IMR-90 (cell line): ENCODE measurements around the gene SP140L. TPM values are rescaled to one million over a fixed set of nuclear protein-coding genes. Genes with fewer than 3 reads are reported as not detected.
A peak's percentile ranks its signal among the peaks of the same experiment; 100 is the strongest.

Experiments used
- ATAC-seq: fragments of 200-7000 bp; cut with Tn5 transposase; 2 replicates; pipeline ENCODE4 v1.9.1; 2020; ENCODE audit warnings: low read depth, mild to moderate bottlenecking, moderate library complexity
- BruUV-seq: library from RNA; stranded (reverse); fragments of 400-500 nt; replicated peaks from 2 replicates; lab custom pipeline; 2021; lab: Mats Ljungman, UMichigan
- CTCF ChIA-PET: fragments of 300-600 bp; formaldehyde crosslinking; extraction: SDS; loops from one replicate; lab custom pipeline; 2021; ENCODE audit warnings: antibody characterized with exemption; lab: Yijun Ruan, JAX
- POLR2A ChIA-PET: fragments of 300-600 bp; sonication (Branson Sonifier 250); formaldehyde crosslinking; loops from one replicate; lab custom pipeline; 2022; ENCODE audit warnings: antibody characterized with exemption; ENCODE audit not compliant: unreplicated experiment; lab: Charles Lee
- DNase-seq: peaks from one replicate; pipeline ENCODE4 v3.0.0; 2013
- H2AFZ ChIP-seq: replicated peaks from 2 replicates; pipeline ENCODE3; 2013; ENCODE audit warnings: low read length, mild to moderate bottlenecking; ENCODE audit not compliant: poor library complexity
- H2AK5ac ChIP-seq: 2 replicates; pipeline ENCODE4 v1.6.1; 2013; ENCODE audit warnings: low read depth, low read length, inconsistent platforms
- H2AK9ac ChIP-seq: replicated peaks from 2 replicates; pipeline ENCODE3; 2013; ENCODE audit warnings: mild to moderate bottlenecking, low read depth, low read length, moderate library complexity; ENCODE audit not compliant: poor library complexity
- H2BK120ac ChIP-seq: 2 replicates; pipeline ENCODE4 v1.6.1; 2013; ENCODE audit warnings: low read depth, low read length, inconsistent platforms
- H2BK15ac ChIP-seq: 3 replicates; pipeline ENCODE4 v1.6.1; 2013; ENCODE audit warnings: low read depth, low read length, inconsistent platforms
- H2BK20ac ChIP-seq: 2 replicates; pipeline ENCODE4 v1.6.1; 2013; ENCODE audit warnings: low read depth, mild to moderate bottlenecking, inconsistent platforms, low read length, moderate library complexity
- H2BK5ac ChIP-seq: 2 replicates; pipeline ENCODE4 v1.6.1; 2013; ENCODE audit warnings: mild to moderate bottlenecking, low read depth, low read length, inconsistent platforms; ENCODE audit not compliant: poor library complexity, severe bottlenecking
- H3K14ac ChIP-seq: replicated peaks from 2 replicates; pipeline ENCODE4 v1.6.1; 2013; ENCODE audit warnings: low read depth, low read length, inconsistent platforms
- H3K18ac ChIP-seq: 2 replicates; pipeline ENCODE4 v1.6.1; 2013; ENCODE audit warnings: low read depth, low read length, control low read depth
- H3K23ac ChIP-seq: 2 replicates; pipeline ENCODE4 v1.6.1; 2013; ENCODE audit warnings: low read depth, low read length, inconsistent platforms
- H3K27ac ChIP-seq: 2 replicates; pipeline ENCODE4 v1.5.1; 2013; ENCODE audit warnings: mild to moderate bottlenecking, control low read depth, low read length; ENCODE audit not compliant: insufficient read depth
- H3K27me3 ChIP-seq: 2 replicates; pipeline ENCODE4 v1.6.1; 2013; ENCODE audit warnings: low read length; ENCODE audit not compliant: control insufficient read depth, insufficient read depth
- H3K36me3 ChIP-seq: 2 replicates; pipeline ENCODE4 v1.6.1; 2013; ENCODE audit warnings: low read length, mixed read lengths; ENCODE audit not compliant: control insufficient read depth, insufficient read depth
- H3K4ac ChIP-seq: 2 replicates; pipeline ENCODE4 v1.6.1; 2013; ENCODE audit warnings: low read depth, low read length, inconsistent platforms
- H3K4me1 ChIP-seq: 2 replicates; pipeline ENCODE4 v1.6.1; 2013; ENCODE audit warnings: low read length, mixed read lengths; ENCODE audit not compliant: control insufficient read depth, insufficient read depth
- H3K4me2 ChIP-seq: 2 replicates; pipeline ENCODE4 v1.6.1; 2013; ENCODE audit warnings: low read depth, mild to moderate bottlenecking, control low read depth, low read length, moderate library complexity
- H3K4me3 ChIP-seq: 2 replicates; pipeline ENCODE4 v1.5.1; 2013; ENCODE audit warnings: low read depth, mild to moderate bottlenecking, control low read depth, low read length, moderate library complexity; ENCODE audit not compliant: insufficient read depth
- H3K56ac ChIP-seq: 2 replicates; pipeline ENCODE4 v1.6.1; 2013; ENCODE audit warnings: low read length, inconsistent platforms; ENCODE audit not compliant: insufficient read depth; ENCODE audit errors: extremely low read depth
- H3K79me1 ChIP-seq, 2 experiments: 2 replicates each; pipeline ENCODE4 v1.6.1; 2013; ENCODE audit warnings: low read length in 2 of 2, inconsistent platforms in 1 of 2, low read depth in 1 of 2
- H3K9ac ChIP-seq: 2 replicates; pipeline ENCODE4 v1.6.1; 2013; ENCODE audit warnings: low read depth, low read length, control low read depth
- H3K9me1 ChIP-seq: 2 replicates; pipeline ENCODE4 v1.6.1; 2013; ENCODE audit warnings: low read length, inconsistent platforms; ENCODE audit not compliant: insufficient read depth
- H3K9me3 ChIP-seq: 2 replicates; pipeline ENCODE4 v1.6.1; 2013; ENCODE audit warnings: low read length; ENCODE audit not compliant: control insufficient read depth, insufficient read depth
- H4K20me1 ChIP-seq: 2 replicates; pipeline ENCODE4 v1.6.1; 2013; ENCODE audit warnings: low read length, inconsistent platforms; ENCODE audit not compliant: insufficient read depth
- H4K5ac ChIP-seq: 2 replicates; pipeline ENCODE4 v1.6.1; 2013; ENCODE audit warnings: mild to moderate bottlenecking, low read depth, low read length, control low read depth
- H4K8ac ChIP-seq, 2 experiments: 2 replicates each; pipeline ENCODE4 v1.6.1; 2013; ENCODE audit warnings: low read depth in 2 of 2, low read length in 2 of 2, control low read depth in 1 of 2, inconsistent platforms in 1 of 2
- H4K91ac ChIP-seq: 2 replicates; pipeline ENCODE4 v1.6.1; 2013; ENCODE audit warnings: low read depth, low read length, inconsistent platforms; ENCODE audit not compliant: insufficient read depth
- CEBPB ChIP-seq: IDR thresholded peaks from 2 replicates; pipeline ENCODE4 v1.6.1; 2012; ENCODE audit warnings: low read depth, low read length, improper control_type of control experiment
- WGBS, 2 experiments: methylation state at CpG; one replicate each; pipeline versions ENCODE4 v1.1.5 to v1.1.7; 2013; ENCODE audit warnings: missing lambda C conversion rate in 2 of 2; ENCODE audit not compliant: insufficient read length in 1 of 2; ENCODE audit errors: extremely low coverage in 2 of 2; 5-methylcytosine and 5-hydroxymethylcytosine counted together
- dilution Hi-C: fragments of 300-500 bp; cut with HindIII; formaldehyde crosslinking; loops from one replicate; pipeline ENCODE4 v1.14.3; 2018; ENCODE audit warnings: low sequenced_read_pairs; ENCODE audit not compliant: unreplicated experiment
- in situ Hi-C: fragments of 300-500 bp; cut with MboI; formaldehyde crosslinking; loops from 3 replicates; pipeline ENCODE4 v1.14.3; 2019; ENCODE audit warnings: low sequenced_read_pairs, inconsistent platforms, mixed read lengths
- intact Hi-C: fragments of 100-400 bp; cut with micrococcal nuclease; formaldehyde crosslinking; loops from 2 replicates; pipeline ENCODE4 v1.10.0; 2022
- polyA plus RNA-seq, 3 experiments: library from polyadenylated mRNA; depleted of rRNA; stranded (reverse); fragments of >200 nt; gene quantifications; 2 replicates each; pipeline ENCODE4 v1.2.3, GENCODE V29; 2012; ENCODE audit warnings: low replicate concordance in 1 of 3
- total RNA-seq: library from RNA; depleted of rRNA; stranded (reverse); fragments of >200 nt; gene quantifications from 2 replicates; pipeline ENCODE4 v1.2.3, GENCODE V29; 2012
- TF ChIP-seq, protein P1 (sequence below): fragments of 150-350 bp; IDR thresholded peaks from 2 replicates; pipeline ENCODE4 v1.6.1; 2016; ENCODE audit warnings: low read depth, mild to moderate bottlenecking, low read length, moderate library complexity, borderline replicate concordance

Gene SP140L
- total and polyA plus RNA-seq, 2 of the 4 experiments (the other 2 are of a cell fraction) = 5.4 to 11.2 TPM

DNA sequence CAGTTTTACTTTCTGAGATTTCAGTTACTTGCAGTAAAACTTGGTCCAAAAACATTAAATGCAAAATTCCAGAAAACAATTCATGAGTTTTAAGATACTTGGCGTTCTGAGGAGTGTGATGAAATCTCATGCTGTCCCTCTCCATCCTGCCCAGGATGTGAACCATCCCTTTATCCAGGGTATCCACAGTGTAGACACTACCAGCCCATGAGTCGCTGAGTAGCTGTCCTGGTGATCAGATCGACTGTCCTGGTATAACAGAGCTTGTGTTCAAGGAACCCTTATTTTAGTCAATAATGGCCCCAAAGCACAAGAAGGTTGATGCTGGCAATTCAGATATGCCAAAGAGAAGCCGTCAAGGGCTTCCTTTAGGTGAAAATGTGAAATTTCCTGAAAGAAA lies 92.2 kb downstream of the SP140L start:
- Histone ChIP-seq H3K56ac (no peak overlapping the region), H3K23ac (0 out of 2 replicates have a peak overlapping the region, but pooled peaks have one; percentile 73), H3K9ac (no peak overlapping the region), H3K9me1 (peaks cover 12% of the 10 kb centered on the region), H3K9me3 (no peaks in the 10 kb centered on the region), H2AK5ac (peak overlapping the region; percentile 27), H4K5ac (no peak overlapping the region), H3K4ac (peak overlapping the region; percentile 54), H2AFZ (no peak overlapping the region), H3K27ac (no peak overlapping the region), H3K14ac (no peak overlapping the region), H4K8ac (peak overlapping the region in 1 of 2 experiments; percentile 34; a peak in 1 of 4 replicates), H3K36me3 (no peaks in the 10 kb centered on the region; the same call in 1 of the 2 replicates), H4K20me1 (peaks cover 12% of the 10 kb centered on the region; the same call in 1 of the 2 replicates), H2BK120ac (peak overlapping the region; percentile 36; the same call in 1 of the 2 replicates), H3K4me3 (no peak overlapping the region), H3K4me1 (peaks cover 10% of the 10 kb centered on the region), H3K4me2 (0 out of 2 replicates have a peak overlapping the region, but pooled peaks have one; percentile 10), H2AK9ac (no peak overlapping the region), H2BK20ac (peak overlapping the region; percentile 70; the same call in 1 of the 2 replicates), H3K79me1 (peaks cover 25 to 43% of the 10 kb centered on the region in 2 experiments), H4K91ac (no peak overlapping the region), H3K27me3 (no peaks in the 10 kb centered on the region), H3K18ac (no peak overlapping the region), H2BK15ac (no peak overlapping the region), H2BK5ac (no peak overlapping the region)
- ChIA-PET CTCF (no interaction called here), POLR2A (no interaction called here)
- ATAC-seq = no peak
- no peak for DNase-seq
- 0 out of 2 replicates have a peak, but pooled peaks have one; percentile 9 for TF ChIP-seq CEBPB
- TF ChIP-seq, protein P1, sequence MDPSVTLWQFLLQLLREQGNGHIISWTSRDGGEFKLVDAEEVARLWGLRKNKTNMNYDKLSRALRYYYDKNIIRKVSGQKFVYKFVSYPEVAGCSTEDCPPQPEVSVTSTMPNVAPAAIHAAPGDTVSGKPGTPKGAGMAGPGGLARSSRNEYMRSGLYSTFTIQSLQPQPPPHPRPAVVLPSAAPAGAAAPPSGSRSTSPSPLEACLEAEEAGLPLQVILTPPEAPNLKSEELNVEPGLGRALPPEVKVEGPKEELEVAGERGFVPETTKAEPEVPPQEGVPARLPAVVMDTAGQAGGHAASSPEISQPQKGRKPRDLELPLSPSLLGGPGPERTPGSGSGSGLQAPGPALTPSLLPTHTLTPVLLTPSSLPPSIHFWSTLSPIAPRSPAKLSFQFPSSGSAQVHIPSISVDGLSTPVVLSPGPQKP = no peak
- dilution Hi-C loops = no loop called here
- in situ Hi-C loops = loop anchor here (25.0 kb wide), 1 partner anchor 393 kb away; no protein-coding TSS in a partner anchor
- intact Hi-C loops = loop anchor here (5.0 to 10.0 kb wide), 4 partner anchors 204 to 393 kb away; partner anchors contain the start of genes CAB39 and SP110
- WGBS, 2 experiments = 80% methylated on average over 2 of the region's 4 CpGs; no CpG with 5 or more reads in 1 of the 2 experiments
- BruUV-seq = no TSS peak
